LNCaP clone FGC (cell line): ENCODE data around the gene GBA3.

ENCODE experiments used
- DNase-seq: peaks from one replicate; pipeline ENCODE4 v3.0.0-alpha.2; 2011; ENCODE audit warnings: low read depth
- H3K4me3 ChIP-seq: 2 replicates; pipeline ENCODE4 v1.5.1; 2011; ENCODE audit warnings: mild to moderate bottlenecking, low read depth, low read length, control low read depth
- TF ChIP-seq, protein P1 (sequence below): IDR thresholded peaks from 2 replicates; pipeline ENCODE4 v1.5.1; 2012; ENCODE audit warnings: mild to moderate bottlenecking; ENCODE audit not compliant: control insufficient read depth, insufficient read depth; ENCODE audit errors: extremely low read depth

Gene GBA3

GRCh38 chr4:22787753-22788375, 95.1 kb downstream of the GBA3 start:
- no peak for DNase-seq
- TF ChIP-seq, protein P1, sequence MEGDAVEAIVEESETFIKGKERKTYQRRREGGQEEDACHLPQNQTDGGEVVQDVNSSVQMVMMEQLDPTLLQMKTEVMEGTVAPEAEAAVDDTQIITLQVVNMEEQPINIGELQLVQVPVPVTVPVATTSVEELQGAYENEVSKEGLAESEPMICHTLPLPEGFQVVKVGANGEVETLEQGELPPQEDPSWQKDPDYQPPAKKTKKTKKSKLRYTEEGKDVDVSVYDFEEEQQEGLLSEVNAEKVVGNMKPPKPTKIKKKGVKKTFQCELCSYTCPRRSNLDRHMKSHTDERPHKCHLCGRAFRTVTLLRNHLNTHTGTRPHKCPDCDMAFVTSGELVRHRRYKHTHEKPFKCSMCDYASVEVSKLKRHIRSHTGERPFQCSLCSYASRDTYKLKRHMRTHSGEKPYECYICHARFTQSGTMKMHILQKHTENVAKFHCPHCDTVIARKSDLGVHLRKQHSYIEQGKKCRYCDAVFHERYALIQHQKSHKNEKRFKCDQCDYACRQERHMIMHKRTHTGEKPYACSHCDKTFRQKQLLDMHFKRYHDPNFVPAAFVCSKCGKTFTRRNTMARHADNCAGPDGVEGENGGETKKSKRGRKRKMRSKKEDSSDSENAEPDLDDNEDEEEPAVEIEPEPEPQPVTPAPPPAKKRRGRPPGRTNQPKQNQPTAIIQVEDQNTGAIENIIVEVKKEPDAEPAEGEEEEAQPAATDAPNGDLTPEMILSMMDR, result no peak
- no peak overlapping the region for H3K4me3 ChIP-seq

DNA sequence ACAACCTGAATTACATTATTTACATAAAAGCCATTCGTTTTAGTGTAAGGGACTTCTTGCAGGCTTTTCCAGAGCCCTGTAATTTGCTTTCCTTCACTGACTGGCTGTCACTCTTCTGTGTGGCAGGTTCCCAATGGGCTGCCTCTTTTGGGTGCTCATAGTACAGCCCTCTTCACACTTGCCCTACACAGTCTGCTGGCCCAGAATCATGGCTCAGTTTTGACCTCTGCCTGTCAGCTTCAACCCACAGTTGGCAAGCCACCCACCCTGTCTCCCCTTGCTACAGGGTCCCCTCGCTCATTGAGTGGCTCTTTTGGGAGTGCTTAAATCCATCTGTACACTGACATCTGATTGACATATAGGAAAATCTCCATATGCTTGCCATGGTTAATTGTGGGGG, 97.9 kb downstream of the GBA3 start:
- TF ChIP-seq, protein P1, result no peak
- H3K4me3 ChIP-seq, result no peak overlapping the region
- no peak for DNase-seq

DNA sequence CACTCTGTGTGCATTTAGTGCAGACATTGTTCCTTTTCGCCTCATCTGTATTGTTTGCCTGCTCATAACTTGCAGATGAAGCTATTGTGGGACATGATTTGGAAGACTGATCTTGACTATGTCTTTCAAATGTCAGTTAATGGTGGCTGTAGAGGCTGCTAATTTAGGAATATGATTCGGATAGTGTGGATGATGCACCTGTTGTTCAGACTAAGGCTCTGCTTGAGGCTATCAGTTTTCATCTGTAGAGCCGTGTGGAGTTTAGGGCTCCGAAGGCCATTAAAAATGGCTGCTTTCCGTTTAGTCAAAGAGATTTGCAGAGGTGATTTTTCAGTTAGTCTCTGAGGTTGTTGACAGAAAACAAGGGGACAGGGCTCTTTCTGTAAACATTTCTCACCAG, 102.0 kb downstream of the GBA3 start:
- TF ChIP-seq, protein P1, result no peak
- DNase-seq, result no peak
- H3K4me3 ChIP-seq, result no peak overlapping the region

GRCh38 chr4:22801391-22801790, 108.7 kb downstream of the GBA3 start:
- no peak for DNase-seq
- TF ChIP-seq, protein P1, result no peak
- H3K4me3 ChIP-seq, result no peak overlapping the region

DNA sequence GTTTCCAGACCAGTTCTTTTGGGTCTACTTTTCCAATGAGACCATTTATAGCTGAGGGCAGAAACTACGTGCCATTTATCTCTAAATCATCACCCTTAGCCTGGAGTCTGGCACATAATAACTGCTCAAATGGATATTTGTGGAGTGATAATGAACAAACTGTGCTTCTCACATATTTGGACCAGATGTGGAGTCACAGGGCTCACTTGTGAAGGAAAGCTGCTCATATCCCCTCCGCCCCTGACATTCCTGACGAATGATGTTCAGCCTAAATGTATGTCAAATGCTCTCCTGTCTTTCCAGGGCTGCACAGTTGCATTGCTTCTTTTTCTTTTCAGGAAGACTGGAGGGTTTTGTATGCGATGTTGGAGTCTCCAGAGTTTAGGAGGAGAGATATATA, 110.1 kb downstream of the GBA3 start:
- DNase-seq, result no peak
- no peak overlapping the region for H3K4me3 ChIP-seq
- TF ChIP-seq, protein P1, result no peak

DNA sequence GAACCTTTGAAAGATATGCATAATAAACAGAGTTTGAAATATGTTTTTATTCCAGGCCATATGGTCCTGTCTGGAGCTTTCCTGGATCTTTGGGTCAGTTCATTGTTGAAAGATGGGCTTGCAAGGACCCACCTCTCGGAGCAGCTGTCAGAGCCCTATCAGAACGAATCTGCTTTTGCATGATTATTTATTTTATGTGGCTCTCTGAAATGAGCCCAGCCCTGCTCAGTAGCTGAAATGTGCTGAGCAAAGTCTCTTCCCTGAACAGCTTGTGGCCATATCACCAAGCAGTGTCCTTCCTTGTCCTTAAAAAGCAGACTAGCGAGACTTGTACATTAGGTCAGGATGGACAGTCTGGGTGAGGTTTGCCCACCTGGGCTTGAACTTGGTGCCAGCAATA, 110.8 kb downstream of the GBA3 start:
- H3K4me3 ChIP-seq, result no peak overlapping the region
- TF ChIP-seq, protein P1, result no peak
- no peak for DNase-seq

- TF ChIP-seq, protein P1, result no peak
- H3K4me3 ChIP-seq, result no peak overlapping the region
- no peak for DNase-seq
Observed at GRCh38 chr4:22814906-22815305, 122.2 kb downstream of the GBA3 start.
